NCI-H128 (cell line): ENCODE results near the gene SLC38A10.
"Not testable (repeated sequence)": the region's sequence is repeated elsewhere in the genome, so short reads cannot be mapped to it uniquely, and the experiment has no call there.

Experiments
- DNase-seq: peaks from one replicate; lab custom pipeline; 2025; ENCODE audit not compliant: unreplicated experiment; lab: John Stamatoyannopoulos, UW

Gene SLC38A10

DNA sequence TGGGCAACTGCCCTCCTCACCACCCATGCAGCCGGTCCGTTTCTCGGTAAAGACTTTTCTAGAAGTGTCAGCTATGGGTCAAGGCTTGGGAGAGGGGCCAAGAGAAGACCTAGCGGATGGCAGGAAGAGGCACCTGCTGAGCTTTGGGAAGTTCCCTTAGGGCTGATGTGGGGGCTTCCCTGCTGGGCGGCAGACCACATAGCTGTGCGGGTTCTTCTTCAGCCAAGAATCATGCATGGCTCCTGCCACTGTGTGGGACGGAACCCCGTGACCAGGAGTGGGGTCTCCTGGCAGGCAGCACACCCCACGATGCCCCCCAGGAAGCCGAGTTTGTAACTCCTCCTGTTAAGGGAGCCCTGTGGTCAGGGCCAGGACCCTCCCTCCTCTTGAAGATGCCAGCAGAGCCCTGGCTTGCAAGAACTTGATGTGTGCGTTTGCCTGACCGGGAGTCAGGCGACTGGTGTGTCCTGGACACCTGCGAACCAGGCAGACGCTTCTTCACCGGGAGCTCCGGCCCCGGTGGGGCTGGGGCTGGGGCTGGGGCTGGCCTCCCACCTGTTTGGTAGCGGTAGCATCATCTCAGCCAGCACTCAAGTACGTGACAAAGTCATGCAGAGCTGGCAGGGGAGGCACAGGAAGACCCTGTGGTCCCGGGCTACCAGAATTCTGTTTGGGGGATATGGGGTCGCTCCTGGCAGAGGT is 17.7 kb upstream of the SLC38A10 start:
- no peak for DNase-seq

DNA sequence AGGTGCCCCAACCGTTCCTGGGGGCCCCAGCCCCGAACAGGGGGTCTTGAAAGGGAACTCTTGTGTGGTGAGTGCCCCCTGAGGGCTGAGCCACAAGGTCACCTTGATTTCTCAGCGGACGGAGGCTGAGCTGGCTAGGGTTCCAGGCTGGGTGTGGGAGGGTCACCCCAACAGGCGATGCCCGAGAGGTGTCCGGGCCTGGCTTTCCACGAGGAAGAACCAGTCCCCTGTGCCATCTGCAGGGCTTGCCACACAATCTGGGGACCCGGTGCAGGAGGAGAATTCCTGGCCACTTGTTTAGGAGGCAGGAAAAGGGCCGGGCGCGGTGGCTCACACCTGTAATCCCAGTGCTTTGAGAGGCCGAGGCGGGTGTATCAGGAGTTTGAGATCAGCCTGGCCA is 16.8 kb upstream of the SLC38A10 start:
- DNase-seq, result no peak

DNA sequence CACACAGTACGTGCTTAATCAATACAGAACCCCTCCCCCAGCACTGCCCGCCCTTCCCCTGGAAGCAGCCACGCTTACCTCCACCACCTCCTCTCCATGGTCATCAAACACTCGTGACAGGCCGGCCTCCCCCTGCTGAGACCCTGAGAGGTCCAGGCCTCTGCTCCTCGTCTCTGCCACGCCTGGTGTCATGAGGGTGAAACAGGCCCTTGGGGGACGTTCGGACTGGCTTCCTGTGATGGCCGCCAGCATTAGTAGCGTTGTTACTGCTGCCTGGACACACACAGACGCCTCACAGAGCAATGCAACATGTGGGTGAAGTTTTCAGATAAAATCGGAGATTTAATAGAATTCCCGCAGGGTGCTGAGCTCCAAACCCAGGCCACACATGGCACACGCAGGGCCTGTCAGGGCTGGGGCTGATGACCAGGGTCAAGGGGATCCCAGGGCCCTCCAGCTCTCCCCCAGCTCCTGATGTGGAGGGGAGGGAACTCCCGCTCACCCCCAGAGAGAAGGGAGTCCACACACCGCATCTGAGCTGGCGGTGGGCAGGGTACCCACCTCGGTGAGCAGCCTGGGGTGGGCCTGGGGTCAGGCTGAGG is 15.9 kb upstream of the SLC38A10 start:
- DNase-seq, result no peak

DNA sequence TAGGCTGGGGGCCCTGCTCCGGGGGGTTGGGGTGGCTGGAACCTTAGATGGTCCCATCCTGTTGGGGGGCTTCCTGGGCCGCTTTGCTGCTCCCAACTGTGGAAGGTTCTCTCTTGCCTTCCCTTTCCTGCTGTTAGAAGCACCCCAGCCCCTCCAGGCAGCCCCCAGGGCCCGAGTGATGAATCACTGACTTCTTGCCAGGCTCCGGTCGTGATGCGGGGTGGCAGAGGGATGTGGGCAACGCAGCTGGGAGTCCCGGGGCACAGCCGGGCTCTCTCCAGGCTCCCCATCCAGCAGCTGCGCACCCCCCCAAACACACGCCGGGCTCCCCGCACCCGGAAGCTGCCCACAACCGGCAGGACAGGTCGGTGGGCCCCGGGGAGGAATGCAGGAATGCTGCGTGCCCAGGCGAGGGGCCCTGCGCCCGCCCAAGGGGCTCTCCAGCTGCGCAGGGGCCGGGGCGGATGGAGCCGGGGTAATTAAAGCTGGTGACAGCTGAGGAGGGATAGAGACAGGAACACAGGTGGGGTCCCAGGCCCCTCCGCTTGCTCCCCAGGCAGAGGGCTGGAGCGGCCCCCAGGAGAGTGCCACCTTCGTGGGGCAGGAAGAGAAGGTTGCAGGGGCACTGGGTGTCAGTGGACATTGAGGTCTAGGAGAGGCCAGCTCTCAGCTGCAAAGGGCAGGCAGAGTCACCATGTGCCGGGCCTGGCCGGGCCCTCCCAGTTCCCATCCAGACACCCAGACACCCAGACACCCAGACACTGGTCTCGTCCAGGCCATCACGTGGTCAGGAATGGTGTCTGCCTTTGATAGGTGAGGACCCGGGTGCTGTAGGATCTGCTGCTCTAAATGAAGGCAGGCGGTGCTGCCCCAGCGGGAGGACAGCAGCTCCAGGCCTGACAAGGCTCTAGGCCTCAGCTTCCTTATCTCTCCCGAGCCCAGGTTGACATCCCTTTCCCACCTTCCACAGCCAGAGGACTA is 15.0 kb upstream of the SLC38A10 start:
- DNase-seq, result no peak

DNA sequence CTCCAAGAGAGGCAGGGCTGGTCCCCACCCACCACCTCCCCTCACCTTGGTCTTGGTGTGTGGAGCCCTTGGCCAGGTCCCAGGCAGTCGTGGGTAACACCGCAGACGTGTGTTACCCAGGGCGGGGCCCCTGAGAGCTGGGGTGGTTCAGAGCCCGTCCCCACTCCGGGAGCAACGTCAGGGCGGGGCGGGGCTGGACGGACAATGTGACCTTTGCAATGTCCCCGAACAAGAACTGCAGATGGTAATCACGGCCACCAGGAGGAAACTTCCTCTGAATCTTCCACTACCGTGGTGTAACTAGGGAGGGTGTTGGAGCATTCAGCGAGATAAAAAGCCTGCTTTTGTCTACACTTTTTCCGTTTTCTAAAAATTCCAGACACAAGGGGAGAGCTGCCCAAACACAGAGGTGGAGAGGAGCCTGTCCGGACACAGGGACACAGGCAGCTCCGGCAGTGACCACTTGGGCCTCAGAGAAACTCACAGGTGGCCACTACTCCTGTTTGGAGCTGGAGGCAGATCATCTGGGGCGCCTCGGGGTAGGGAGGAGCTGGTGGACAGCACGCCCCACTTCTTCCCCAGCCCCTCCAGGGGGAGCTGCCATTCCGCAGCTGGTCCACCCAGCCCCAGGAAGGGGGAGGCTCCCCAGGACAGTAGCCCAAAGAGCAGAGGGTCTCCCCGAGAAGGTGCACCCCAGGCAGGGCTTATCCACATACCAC is 14.2 kb upstream of the SLC38A10 start:
- DNase-seq, result no peak

DNA sequence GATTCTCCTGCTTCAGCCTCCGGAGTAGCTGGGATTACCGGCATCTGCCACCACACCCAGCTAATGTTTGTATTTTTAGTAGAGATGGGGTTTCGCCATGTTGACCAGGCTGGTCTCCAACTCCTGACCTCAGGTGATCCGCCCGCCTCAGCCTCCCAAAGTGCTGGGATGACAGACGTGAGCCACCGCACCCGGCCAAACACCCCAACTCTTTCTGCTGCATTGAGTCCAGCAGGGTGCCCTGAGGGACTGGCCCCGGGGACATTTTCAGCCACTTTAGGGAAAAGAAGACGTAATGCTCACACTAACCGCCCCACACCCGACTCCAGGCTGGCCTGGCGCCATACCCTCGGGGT is 13.7 kb upstream of the SLC38A10 start:
- DNase-seq, result not testable (repeated sequence)

DNA sequence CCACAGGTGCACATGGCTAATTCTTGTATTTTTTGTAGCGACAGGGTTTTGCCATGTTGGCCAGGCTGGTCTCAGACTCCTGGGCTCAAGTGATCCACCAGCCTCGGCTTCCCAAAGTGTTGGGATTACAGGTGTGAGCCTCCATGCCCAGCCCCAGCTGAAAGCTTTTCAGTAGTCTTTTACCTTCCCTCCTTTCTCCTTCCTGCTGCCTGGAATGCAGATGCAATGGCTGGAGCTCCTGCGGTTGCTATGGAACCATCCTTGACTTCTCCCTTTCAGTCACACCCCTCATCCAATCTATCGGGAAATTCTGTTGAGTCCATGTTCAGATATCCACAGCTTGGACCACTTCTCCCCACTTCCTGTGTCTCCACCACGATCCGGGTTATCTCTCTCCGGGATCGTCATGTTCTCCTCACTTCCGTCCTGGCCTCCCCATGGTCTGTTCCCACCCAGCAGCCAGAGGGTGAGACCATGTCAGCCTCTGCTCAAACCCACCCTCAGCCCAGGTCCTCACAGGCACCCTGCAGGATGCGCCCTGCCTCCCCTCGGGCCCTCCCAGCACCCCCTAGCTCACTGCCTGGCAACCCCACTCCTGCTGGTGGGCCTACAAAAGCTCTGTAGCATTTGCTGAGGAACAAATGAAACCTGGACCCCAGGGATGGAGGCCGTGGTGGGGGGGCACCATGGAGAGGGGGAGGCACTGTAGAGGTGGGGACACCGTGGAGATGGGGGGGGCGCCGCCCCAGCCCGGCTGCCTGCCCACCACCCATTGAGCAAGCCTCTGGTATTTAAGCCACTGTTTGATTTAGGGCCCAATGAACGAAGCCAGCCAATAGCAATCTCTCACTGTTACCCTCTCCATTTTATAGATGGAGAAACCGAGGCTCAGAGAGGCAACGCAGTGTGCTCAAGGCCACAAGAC is 12.8 kb upstream of the SLC38A10 start:
- no peak for DNase-seq

DNA sequence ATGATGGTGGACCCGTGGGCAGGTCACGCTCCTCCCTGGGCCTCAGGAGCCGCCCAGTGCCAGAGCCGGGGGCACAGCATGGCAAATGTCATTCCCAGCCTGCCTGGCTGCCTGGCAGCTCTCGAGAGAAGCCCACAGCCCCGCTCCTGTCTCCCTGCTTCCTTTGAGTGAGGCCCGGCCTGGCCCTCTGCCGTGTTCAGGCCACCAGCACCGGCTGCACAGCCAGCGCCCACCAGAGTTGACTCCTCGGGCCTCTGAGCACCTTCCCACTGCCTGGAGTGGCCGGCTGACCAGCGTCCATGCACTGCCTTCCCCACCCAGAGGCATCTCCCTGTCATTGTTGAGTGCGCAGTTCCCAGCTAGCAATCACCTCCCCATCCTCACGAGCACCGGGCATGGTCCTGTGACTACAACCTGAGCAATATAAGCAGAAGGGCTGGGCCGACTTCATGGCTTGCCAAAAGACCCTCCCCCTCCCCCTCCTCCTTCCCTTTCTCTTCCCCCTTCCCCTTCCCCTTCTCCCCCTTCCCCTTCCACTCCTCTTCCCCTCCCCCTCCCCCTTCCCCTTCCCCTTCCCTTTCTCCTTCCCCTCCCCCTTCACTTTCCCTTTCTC is 11.9 kb upstream of the SLC38A10 start:
- no peak for DNase-seq

DNA sequence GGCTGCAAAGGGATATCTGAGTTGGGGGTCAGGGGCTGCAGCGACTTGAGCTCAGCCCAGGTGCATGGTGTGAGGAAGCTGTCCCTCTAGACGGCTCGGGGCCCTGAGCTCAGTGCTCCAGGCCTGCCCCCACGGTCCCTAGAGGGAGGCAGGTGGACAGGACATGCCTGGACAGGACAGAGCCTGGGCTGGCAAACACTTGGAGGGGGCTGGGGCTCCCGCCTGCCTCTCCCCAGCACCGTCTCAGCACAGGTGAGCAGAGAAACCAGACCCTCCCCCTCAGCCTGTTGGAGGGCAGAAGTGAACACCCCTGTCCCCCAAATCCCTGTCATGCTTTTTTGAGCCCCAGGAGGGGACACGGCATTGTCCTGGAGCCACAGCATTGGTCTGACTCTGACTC is 11.4 kb upstream of the SLC38A10 start:
- DNase-seq, result no peak

DNA sequence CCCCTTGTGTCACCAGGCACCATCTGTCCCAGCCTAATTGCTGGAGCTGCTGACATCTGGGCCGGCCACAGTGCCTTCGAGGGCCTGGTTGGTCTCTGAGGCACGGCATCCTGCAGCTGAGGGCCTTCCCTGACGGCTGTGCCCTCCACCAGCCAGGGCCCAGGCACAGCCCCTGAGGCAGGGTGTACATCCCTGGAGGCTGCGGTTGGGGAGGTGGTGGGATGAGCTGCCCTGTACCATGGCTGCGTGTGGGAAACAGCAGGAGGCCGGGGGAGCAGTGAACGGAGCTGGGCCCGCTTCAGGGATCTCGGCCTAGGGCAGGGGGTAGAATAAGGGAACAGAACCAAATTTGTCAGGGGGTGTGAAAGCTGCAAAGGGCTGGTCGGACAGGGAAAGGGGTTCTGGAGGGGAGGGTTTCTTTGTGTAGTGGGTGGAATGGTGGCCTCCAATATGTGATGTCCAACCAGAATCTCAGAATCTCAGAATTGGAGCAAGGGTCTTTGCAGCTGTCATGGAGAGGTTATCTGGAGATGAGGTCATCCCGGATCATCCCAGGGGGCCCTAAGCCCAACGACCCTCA is 10.0 kb upstream of the SLC38A10 start:
- no peak for DNase-seq

DNA sequence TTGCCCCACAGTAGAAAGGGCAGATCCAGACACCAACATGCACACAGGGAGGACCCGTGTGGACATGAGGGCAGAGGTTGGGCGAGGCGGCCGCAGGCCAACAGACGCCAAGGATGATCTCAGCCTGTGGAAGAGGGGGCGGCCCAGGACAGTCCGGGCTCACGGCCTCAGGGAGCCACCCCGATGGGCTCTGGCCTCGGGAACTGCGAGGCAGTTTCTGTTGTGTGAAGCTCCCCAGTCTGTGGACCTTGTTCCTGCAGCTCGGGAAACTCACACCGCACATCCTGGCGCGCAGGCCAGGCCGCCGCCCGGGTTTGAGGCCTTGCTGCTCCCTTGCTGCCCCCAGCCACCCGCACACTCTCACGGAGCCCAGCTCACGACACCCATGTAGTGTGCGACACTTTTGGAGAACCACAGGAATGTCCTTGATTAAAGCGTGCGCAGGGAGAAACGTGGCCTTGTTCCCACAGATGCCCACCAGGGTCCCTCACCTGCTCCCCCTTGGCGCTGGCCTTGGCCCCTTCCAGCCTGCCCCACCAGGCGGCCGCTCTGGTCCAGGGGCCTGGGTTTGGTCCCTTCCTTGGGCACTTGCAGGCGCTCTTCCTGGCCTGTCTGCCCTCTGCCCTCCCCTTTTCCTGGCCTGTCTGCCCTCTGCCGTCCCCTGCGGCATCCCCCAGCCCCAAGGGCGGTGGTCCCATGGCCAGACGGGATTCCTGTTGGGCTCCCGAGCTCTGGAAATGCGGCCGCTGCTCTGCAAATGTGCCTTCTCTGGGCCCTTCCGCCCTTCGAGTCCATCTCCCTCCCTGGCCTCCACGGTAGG is 9.3 kb upstream of the SLC38A10 start:
- no peak for DNase-seq

DNA sequence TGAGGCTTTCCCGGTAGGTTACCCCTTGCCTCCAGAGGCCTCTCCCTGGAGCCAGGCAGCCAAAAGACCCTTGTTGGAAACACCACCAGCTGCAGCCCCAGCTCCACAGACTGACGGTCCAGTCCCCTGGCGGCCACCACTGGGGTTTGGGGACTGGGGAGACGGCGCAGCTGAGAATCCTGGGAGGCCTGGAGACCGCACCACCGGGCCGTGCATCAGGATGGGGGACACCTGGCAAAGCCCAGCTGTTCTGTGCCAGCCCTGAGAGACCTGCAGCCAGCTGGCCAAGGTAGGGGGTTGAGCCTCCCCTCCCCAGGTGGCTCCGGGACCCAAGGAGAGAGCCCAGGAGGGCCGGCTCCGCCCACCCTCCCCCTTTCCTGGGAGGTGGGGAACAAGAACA is 8.3 kb upstream of the SLC38A10 start:
- DNase-seq, result no peak

DNA sequence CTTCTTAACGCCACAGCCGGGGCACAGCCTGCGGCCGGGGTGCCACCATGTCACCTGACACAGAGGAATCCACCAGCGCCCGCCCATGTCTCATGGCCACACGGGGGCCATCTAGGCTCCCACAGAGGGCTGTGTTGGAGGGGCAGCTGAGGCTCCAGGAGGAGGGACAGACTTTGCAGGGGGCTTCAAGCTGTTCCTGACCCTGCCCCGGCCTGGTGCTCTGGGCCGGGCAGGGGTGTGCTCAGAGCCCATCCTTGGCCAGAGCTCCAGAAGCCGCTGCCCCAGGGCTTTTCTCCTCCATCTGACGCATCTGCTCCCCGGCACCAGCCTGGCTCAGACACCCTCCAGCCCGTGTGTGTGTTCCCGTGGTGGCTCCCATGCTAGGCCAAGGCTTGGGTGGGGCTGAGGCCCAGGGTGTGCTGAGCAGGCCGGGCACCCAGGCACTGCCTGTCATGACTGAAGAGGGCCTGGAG is 7.8 kb upstream of the SLC38A10 start:
- DNase-seq, result no peak

DNA sequence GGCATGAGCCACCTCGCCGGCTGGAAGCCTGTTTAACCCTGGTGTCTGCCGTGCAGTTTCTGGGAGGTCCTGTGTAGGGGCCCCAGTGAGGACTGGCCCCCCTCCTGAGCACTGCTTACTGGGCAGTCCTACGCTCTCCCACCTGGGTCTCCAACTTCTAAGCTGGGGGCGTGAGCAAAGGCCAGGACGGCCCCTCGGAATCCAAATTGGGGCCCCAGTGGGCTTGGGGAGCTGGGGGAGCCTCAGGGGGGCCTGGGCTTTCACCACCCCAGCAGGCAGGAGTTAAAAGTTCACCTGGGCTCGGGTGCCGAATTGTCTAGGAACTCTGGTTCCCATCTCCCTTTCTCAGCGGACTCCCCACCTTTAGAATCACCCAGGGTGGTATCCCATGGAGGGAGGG is 7.2 kb upstream of the SLC38A10 start:
- no peak for DNase-seq

DNA sequence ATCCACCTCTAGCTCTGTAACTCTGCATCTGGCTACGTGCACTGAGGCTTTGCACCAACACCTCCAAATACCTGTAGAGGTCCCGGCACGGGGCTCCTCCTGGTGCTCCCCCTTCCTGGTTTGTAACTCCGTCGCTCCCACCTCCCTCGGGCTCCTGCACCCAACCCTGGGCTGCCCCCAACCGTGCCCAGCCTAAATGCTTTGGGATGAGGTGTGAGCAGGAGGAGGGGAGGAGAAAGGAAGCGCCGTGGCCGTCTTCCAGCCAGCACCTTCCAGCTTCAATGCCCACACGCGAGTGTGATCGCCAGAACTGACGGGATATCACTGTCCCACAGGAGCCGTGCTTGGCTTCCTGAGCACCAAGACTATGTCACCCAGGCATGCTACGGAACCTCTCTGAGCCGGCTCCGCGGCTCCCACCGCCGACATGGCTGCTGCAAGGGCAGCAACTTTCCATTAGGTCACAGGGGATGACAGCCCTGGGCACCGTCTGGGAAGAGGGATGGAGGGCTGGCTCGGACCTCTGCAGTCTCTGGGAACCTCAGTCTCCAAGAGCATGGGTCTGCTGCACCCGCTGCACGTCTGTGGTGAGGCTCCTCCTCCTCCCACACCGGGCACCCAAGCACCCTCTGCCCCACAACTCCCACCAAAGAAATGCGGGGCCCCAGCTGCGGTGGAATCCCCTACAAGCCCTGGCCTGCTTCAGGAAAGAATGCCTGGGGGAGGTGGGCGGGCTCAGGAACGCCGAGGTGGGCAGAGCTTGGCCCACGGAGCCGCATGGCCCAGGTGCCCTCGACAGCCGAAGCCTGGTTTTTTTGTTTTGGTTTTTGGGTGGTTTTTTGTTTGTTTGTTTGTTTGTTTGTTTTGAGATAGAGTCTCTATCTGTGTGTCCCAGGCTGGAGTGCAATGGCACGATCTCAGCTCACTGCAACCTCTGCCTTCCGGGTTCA is 6.4 kb upstream of the SLC38A10 start:
- DNase-seq, result no peak

DNA sequence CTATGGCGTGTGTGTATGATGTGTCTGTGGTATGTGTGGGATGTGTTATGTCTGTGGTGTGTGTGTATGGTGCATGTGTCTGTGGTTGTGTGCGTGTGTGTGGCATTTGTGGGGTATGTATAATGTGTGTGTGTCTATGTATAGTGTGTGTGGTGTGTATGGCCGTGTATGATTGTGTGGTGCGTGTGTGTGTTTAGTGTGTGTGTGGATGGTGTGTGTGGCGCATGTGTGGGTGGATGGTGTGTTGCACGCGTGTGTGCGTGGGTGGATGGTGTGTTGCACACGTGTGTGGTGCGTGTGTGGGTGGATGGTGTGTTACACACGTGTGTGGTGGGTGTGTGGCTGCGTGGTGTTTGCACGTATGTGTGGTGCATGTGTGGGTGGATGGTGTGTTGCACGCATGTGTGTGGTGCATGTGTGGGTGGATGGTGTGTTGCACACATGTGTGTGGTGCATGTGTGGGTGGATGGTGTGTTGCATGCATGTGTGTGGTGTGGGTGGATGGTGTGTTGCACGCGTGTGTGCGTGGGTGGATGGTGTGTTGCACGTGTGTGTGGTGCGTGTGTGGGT is 5.6 kb upstream of the SLC38A10 start:
- no peak for DNase-seq
